Mesothelial cell of epicardium (in vitro differentiated cells): ENCODE results near the gene SLC39A10. TPM values are rescaled to one million over a fixed set of nuclear protein-coding genes. Genes with fewer than 3 reads are reported as not detected.

ENCODE experiments used
- DNase-seq, 2 experiments: peaks; one replicate each; pipeline ENCODE4 v3.0.0; 2021; ENCODE audit warnings: low spot score in 2 of 2; ENCODE audit not compliant: unreplicated experiment in 2 of 2
- H3K27ac Mint-ChIP-seq: 2 replicates; pipeline ENCODE4 v1.8.0; 2021; ENCODE audit warnings: mixed read lengths
- H3K27me3 Mint-ChIP-seq: 2 replicates; pipeline ENCODE4 v1.8.0; 2021; ENCODE audit warnings: low read depth, mixed read lengths
- H3K36me3 Mint-ChIP-seq: 2 replicates; pipeline ENCODE4 v1.8.0; 2021; ENCODE audit warnings: mixed read lengths
- H3K4me1 Mint-ChIP-seq: 2 replicates; pipeline ENCODE4 v1.8.0; 2021; ENCODE audit warnings: mixed read lengths
- H3K4me3 Mint-ChIP-seq: 2 replicates; pipeline ENCODE4 v1.8.0; 2021; ENCODE audit warnings: mild to moderate bottlenecking, moderate library complexity, mixed read lengths
- H3K9me3 Mint-ChIP-seq: 2 replicates; pipeline ENCODE4 v1.8.0; 2021; ENCODE audit warnings: mixed read lengths
- CTCF ChIP-seq: fragments of 200-600 bp; sonication (generic); IDR thresholded peaks from one replicate; pipeline ENCODE4 v1.5.0; 2021; ENCODE audit warnings: antibody characterized with exemption; ENCODE audit not compliant: unreplicated experiment
- total RNA-seq: library from RNA; stranded (reverse); gene quantifications from 3 replicates; pipeline ENCODE4 v1.2.1, GENCODE V29; 2021

SLC39A10 gene
- total RNA-seq, 1 donor from 2014 or later, result 123 TPM

- Mint-ChIP-seq H3K9me3 (no peaks in the 10 kb centered on the region), H3K27me3 (no peaks in the 10 kb centered on the region), H3K4me3 (no peak overlapping the region), H3K27ac (no peak overlapping the region), H3K4me1 (peaks cover 12% of the 10 kb centered on the region), H3K36me3 (peaks cover 4% of the 10 kb centered on the region)
- no peak for TF ChIP-seq CTCF
- no peak for DNase-seq
These were observed 10.9 kb downstream of the SLC39A10 start for GRCh38 chr2:195667974-195668373.

GRCh38 chr2:195670191-195670590, 13.2 kb downstream of the SLC39A10 start:
- Mint-ChIP-seq H3K27ac (no peak overlapping the region), H3K4me3 (no peak overlapping the region), H3K9me3 (no peaks in the 10 kb centered on the region), H3K4me1 (peaks cover 10% of the 10 kb centered on the region), H3K36me3 (peaks cover 8% of the 10 kb centered on the region), H3K27me3 (no peaks in the 10 kb centered on the region)
- TF ChIP-seq CTCF, result no peak
- DNase-seq, result no peak

- Mint-ChIP-seq H3K27me3 (no peaks in the 10 kb centered on the region), H3K27ac (no peak overlapping the region), H3K4me1 (peaks cover 2% of the 10 kb centered on the region), H3K4me3 (no peak overlapping the region), H3K36me3 (peaks cover 14% of the 10 kb centered on the region), H3K9me3 (no peaks in the 10 kb centered on the region)
- TF ChIP-seq CTCF, result no peak
- no peak for DNase-seq
These were observed 14.5 kb downstream of the SLC39A10 start for GRCh38 chr2:195671563-195671962.

- no peak for DNase-seq
- Mint-ChIP-seq H3K4me3 (no peak overlapping the region), H3K27me3 (no peaks in the 10 kb centered on the region), H3K9me3 (peaks cover 3% of the 10 kb centered on the region), H3K36me3 (peaks cover 18% of the 10 kb centered on the region), H3K4me1 (peaks cover 2% of the 10 kb centered on the region), H3K27ac (no peak overlapping the region)
- no peak for TF ChIP-seq CTCF
These were observed 15.6 kb downstream of the SLC39A10 start for GRCh38 chr2:195672674-195673073.

- Mint-ChIP-seq H3K4me3 (no peak overlapping the region), H3K4me1 (no peaks in the 10 kb centered on the region), H3K9me3 (peaks cover 3% of the 10 kb centered on the region), H3K27me3 (no peaks in the 10 kb centered on the region), H3K36me3 (peaks cover 18% of the 10 kb centered on the region), H3K27ac (no peak overlapping the region)
- TF ChIP-seq CTCF, result no peak
- DNase-seq, result no peak
These were observed 17.6 kb downstream of the SLC39A10 start for GRCh38 chr2:195674491-195675221.
